Measurements from ENCODE around the gene OR6N2.

The OR6N2 gene

GRCh38 chr1:158821723-158822122 is 40.7 kb upstream of the OR6N2 start:
- ATAC-seq: no peak
- TF ChIP-seq CREB5 (CRISPR knock-in tag; IDR thresholded peaks at IDR 0.05; ENCODE audit: low read depth): no peak
- TF ChIP-seq ZNF70 (CRISPR knock-in tag; IDR thresholded peaks at IDR 0.05): no peak
- no peak for TF ChIP-seq TSHZ2 (CRISPR knock-in tag; IDR thresholded peaks at IDR 0.05)
- TF ChIP-seq CSDC2 (CRISPR knock-in tag; IDR thresholded peaks at IDR 0.05): no peak

DNA sequence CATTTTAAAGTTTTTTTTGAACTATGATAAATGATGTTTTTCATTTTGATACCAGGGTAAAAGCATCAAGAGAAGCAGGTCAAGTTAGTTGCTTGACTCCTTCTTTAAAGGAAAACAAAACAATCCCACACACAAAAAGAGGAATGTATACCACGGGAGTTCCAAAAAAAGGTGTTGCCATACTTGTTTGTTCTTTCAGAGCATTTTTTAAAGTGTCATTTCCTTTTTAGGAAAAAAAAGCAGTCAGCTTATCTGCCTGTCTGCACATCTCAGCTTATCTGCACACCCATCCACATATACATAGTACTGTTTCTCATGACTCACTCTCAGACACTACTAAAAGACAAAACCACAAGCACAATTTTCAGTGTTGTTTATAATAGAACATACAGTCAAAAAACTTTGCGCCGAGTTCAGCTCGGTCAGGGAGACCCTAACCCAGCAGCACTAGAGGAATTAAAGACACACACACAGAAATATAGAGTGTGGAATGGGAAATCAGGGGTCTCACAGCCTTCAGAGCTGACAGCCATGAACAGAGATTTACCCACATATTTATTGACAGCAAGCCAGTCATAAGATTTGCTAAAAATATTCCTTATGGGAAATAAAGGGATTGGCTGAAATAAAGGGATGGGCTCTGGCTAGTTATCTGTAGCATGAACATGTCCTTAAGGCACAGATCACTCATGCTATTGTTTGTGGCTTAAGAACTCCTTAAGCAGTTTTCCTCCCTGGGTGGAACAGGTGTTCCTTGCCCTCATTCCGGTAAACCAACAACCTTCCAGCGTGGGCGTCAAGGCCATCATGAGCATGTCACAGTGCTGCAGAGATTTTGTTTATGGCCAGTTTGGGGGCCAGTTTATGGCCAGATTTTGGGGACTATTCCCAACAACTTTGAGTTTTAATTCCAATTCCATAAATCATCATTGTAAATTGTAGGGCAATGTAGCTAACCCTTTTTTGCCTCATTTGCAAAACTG is 38.7 kb upstream of the OR6N2 start:
- ATAC-seq: no peak
- TF ChIP-seq RARB (CRISPR knock-in tag; IDR thresholded peaks at IDR 0.05) (no peak), TSHZ2 (CRISPR knock-in tag; IDR thresholded peaks at IDR 0.05) (no peak), ZC3H10 (CRISPR knock-in tag; IDR thresholded peaks at IDR 0.05) (no peak), PPARA (CRISPR knock-in tag; IDR thresholded peaks at IDR 0.05; ENCODE audit: borderline replicate concordance) (no peak), ESRRG (CRISPR knock-in tag; IDR thresholded peaks at IDR 0.05) (no peak)

DNA sequence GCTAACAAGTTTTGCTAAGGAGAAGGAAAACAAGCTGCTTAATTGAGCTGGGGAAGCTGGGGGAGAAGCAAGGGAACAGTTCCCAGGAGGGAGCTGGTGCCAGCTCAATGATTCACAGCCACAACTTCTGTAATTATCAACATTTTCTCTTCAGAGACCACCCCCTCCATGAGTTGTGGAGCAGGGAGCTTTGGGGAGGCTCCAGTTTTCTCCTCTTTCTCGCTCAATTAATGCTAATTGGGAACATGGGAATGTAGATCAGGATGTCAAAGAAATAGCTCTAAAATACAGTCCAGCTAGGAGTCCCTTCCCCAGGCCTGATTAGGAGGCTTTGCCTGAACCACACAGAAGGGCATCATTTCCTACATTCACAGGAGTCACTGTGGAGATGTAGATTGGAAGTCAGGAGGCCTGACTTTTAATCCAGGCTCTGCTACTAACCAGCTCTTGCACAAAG is 38.0 kb upstream of the OR6N2 start:
- ATAC-seq: no peak
- TF ChIP-seq TCF4 (CRISPR knock-in tag; IDR thresholded peaks at IDR 0.05; ENCODE audit: borderline replicate concordance) (no peak), ZNF8 (CRISPR knock-in tag; IDR thresholded peaks at IDR 0.05) (no peak), ISL1 (CRISPR knock-in tag; IDR thresholded peaks at IDR 0.05) (no peak), ARNTL (CRISPR knock-in tag; IDR thresholded peaks at IDR 0.05; ENCODE audit: borderline replicate concordance, low read depth) (no peak), ZNF70 (CRISPR knock-in tag; IDR thresholded peaks at IDR 0.05) (no peak), POU6F1 (CRISPR knock-in tag; IDR thresholded peaks at IDR 0.05; ENCODE audit: borderline replicate concordance, low read depth) (no peak), BACH2 (CRISPR knock-in tag; IDR thresholded peaks at IDR 0.05; ENCODE audit: borderline replicate concordance) (no peak), ESRRG (CRISPR knock-in tag; IDR thresholded peaks at IDR 0.05) (no peak)
- TF ChIP-seq, protein P1, sequence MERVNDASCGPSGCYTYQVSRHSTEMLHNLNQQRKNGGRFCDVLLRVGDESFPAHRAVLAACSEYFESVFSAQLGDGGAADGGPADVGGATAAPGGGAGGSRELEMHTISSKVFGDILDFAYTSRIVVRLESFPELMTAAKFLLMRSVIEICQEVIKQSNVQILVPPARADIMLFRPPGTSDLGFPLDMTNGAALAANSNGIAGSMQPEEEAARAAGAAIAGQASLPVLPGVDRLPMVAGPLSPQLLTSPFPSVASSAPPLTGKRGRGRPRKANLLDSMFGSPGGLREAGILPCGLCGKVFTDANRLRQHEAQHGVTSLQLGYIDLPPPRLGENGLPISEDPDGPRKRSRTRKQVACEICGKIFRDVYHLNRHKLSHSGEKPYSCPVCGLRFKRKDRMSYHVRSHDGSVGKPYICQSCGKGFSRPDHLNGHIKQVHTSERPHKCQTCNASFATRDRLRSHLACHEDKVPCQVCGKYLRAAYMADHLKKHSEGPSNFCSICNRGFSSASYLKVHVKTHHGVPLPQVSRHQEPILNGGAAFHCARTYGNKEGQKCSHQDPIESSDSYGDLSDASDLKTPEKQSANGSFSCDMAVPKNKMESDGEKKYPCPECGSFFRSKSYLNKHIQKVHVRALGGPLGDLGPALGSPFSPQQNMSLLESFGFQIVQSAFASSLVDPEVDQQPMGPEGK (CRISPR knock-in tag; IDR thresholded peaks at IDR 0.05; ENCODE audit: borderline replicate concordance): no peak

- no peak for TF ChIP-seq RARB (CRISPR knock-in tag; IDR thresholded peaks at IDR 0.05)
- TF ChIP-seq ZC3H10 (CRISPR knock-in tag; IDR thresholded peaks at IDR 0.05): no peak
- TF ChIP-seq PPARA (CRISPR knock-in tag; IDR thresholded peaks at IDR 0.05; ENCODE audit: borderline replicate concordance): no peak
- TF ChIP-seq BACH2 (CRISPR knock-in tag; IDR thresholded peaks at IDR 0.05; ENCODE audit: borderline replicate concordance): no peak
- no peak for TF ChIP-seq ZNF8 (CRISPR knock-in tag; IDR thresholded peaks at IDR 0.05)
- TF ChIP-seq TOX (CRISPR knock-in tag; IDR thresholded peaks at IDR 0.05; ENCODE audit: borderline replicate concordance): no peak
- TF ChIP-seq ARNTL (CRISPR knock-in tag; IDR thresholded peaks at IDR 0.05; ENCODE audit: borderline replicate concordance, low read depth): no peak
- ATAC-seq: no peak
Observed at GRCh38 chr1:158818560-158818959, 37.6 kb upstream of the OR6N2 start.
